DLD1 (cell line): ENCODE measurements around the gene HECTD4.
"Not testable (repeated sequence)": the region's sequence is repeated elsewhere in the genome, so short reads cannot be mapped to it uniquely, and the experiment has no call there.

Experiments
- in situ Hi-C: cut with HindIII; loops from 2 replicates; pipeline ENCODE4 v1.10.0; 2017; ENCODE audit warnings: low sequenced_read_pairs

Gene HECTD4

GRCh38 chr12:112359290-112359689, 22.9 kb downstream of the HECTD4 start:
- in situ Hi-C loops = no loop called here

GRCh38 chr12:112357214-112357613, 25.0 kb downstream of the HECTD4 start:
- in situ Hi-C loops = no loop called here

GRCh38 chr12:112354399-112354798, 27.8 kb downstream of the HECTD4 start:
- in situ Hi-C loops = no loop called here

GRCh38 chr12:112353393-112353792, 28.8 kb downstream of the HECTD4 start:
- in situ Hi-C loops = no loop called here

- in situ Hi-C loops = no loop called here
Observed at GRCh38 chr12:112352921-112353320, 29.3 kb downstream of the HECTD4 start.

- in situ Hi-C loops = no loop called here
Observed at GRCh38 chr12:112350593-112351592, 31.3 kb downstream of the HECTD4 start.

GRCh38 chr12:112349431-112349830, 32.8 kb downstream of the HECTD4 start:
- in situ Hi-C loops = loop anchor here (5.0 to 10.0 kb wide), 2 partner anchors 87 to 115 kb away; no protein-coding TSS in a partner anchor

GRCh38 chr12:112348926-112349325, 33.3 kb downstream of the HECTD4 start:
- in situ Hi-C loops = loop anchor here (5.0 to 10.0 kb wide), 2 partner anchors 87 to 116 kb away; no protein-coding TSS in a partner anchor

- in situ Hi-C loops = loop anchor here (5.0 to 10.0 kb wide), 2 partner anchors 85 to 117 kb away; no protein-coding TSS in a partner anchor
Observed at GRCh38 chr12:112347581-112347982, 34.6 kb downstream of the HECTD4 start.

GRCh38 chr12:112346194-112346593, 36.0 kb downstream of the HECTD4 start:
- in situ Hi-C loops = loop anchor here (5.0 to 10.0 kb wide), 2 partner anchors 84 to 119 kb away; no protein-coding TSS in a partner anchor

- in situ Hi-C loops = loop anchor here (10.0 kb wide), 1 partner anchor 121 kb away; no protein-coding TSS in a partner anchor
Observed at GRCh38 chr12:112344220-112344619, 38.0 kb downstream of the HECTD4 start.

GRCh38 chr12:112342587-112342986, 39.6 kb downstream of the HECTD4 start:
- in situ Hi-C loops = loop anchor here (10.0 kb wide), 1 partner anchor 122 kb away; no protein-coding TSS in a partner anchor

- in situ Hi-C loops = loop anchor here (10.0 kb wide), 1 partner anchor 124 kb away; no protein-coding TSS in a partner anchor
Observed at GRCh38 chr12:112341046-112341825, 41.0 kb downstream of the HECTD4 start.

GRCh38 chr12:112340230-112340629, 42.0 kb downstream of the HECTD4 start:
- in situ Hi-C loops = loop anchor here (10.0 kb wide), 1 partner anchor 125 kb away; no protein-coding TSS in a partner anchor

GRCh38 chr12:112334999-112335398, 47.2 kb downstream of the HECTD4 start:
- in situ Hi-C loops = not testable (repeated sequence)

GRCh38 chr12:112333019-112333418, 49.2 kb downstream of the HECTD4 start:
- in situ Hi-C loops = no loop called here

- in situ Hi-C loops = no loop called here
Observed at GRCh38 chr12:112331886-112332285, 50.3 kb downstream of the HECTD4 start.

GRCh38 chr12:112330706-112331105, 51.5 kb downstream of the HECTD4 start:
- in situ Hi-C loops = no loop called here

- in situ Hi-C loops = no loop called here
Observed at GRCh38 chr12:112328456-112329124, 53.6 kb downstream of the HECTD4 start.

GRCh38 chr12:112327209-112327938, 54.9 kb downstream of the HECTD4 start:
- in situ Hi-C loops = no loop called here
